ENCODE measurements around the gene OSBPL10. TPM values are rescaled to one million over a fixed set of nuclear protein-coding genes. Genes with fewer than 3 reads are reported as not detected.

Gene OSBPL10
- total RNA-seq, 2 experiments from 2014 or later = 65.7 to 170 TPM

- Histone ChIP-seq H3K4me1 (ENCODE audit: insufficient read depth, low read length, poor library complexity, severe bottlenecking) (no peaks in the 10 kb centered on the region), H3K79me2 (ENCODE audit: insufficient read depth, low read depth, low read length) (peaks cover 23% of the 10 kb centered on the region), H3K9me3 (ENCODE audit: low read length) (no peaks in the 10 kb centered on the region), H3K36me3 (ENCODE audit: insufficient read depth, low read length) (peaks cover 79% of the 10 kb centered on the region), H3K9me2 (ENCODE audit: insufficient read depth, low read length) (no peaks in the 10 kb centered on the region), H3K4me2 (ENCODE audit: low read length) (no peak overlapping the region), H2AFZ (ENCODE audit: low read length) (no peak overlapping the region), H4K20me1 (ENCODE audit: insufficient read depth, low read length) (no peaks in the 10 kb centered on the region; the same call in 1 of the 2 replicates), H3K27ac (ENCODE audit: low read depth, low read length, poor library complexity, severe bottlenecking) (no peak overlapping the region), H3K4me3 (ENCODE audit: low read depth, low read length, poor library complexity, severe bottlenecking) (no peak overlapping the region)
- POLR2A ChIA-PET = interaction anchor here (1.3 kb wide), 1 partner anchor 8 kb away, joined by 4 read pairs; no protein-coding TSS in a partner anchor
- TF ChIP-seq EZH2phosphoT487 (IDR thresholded peaks at IDR 0.05; ENCODE audit: borderline replicate concordance, low read depth, low read length) = no peak
- TF ChIP-seq, protein P1, sequence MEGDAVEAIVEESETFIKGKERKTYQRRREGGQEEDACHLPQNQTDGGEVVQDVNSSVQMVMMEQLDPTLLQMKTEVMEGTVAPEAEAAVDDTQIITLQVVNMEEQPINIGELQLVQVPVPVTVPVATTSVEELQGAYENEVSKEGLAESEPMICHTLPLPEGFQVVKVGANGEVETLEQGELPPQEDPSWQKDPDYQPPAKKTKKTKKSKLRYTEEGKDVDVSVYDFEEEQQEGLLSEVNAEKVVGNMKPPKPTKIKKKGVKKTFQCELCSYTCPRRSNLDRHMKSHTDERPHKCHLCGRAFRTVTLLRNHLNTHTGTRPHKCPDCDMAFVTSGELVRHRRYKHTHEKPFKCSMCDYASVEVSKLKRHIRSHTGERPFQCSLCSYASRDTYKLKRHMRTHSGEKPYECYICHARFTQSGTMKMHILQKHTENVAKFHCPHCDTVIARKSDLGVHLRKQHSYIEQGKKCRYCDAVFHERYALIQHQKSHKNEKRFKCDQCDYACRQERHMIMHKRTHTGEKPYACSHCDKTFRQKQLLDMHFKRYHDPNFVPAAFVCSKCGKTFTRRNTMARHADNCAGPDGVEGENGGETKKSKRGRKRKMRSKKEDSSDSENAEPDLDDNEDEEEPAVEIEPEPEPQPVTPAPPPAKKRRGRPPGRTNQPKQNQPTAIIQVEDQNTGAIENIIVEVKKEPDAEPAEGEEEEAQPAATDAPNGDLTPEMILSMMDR (conservative IDR thresholded peaks at IDR 0.05; ENCODE audit: low read length) = no peak
- CTCF ChIA-PET (ENCODE audit: unreplicated experiment) = no interaction called here
- no peak for DNase-seq (ENCODE audit: low spot score)
- BruUV-seq (replicated peaks) = no TSS peak
- intact Hi-C loops (cut with micrococcal nuclease; ENCODE audit: unreplicated experiment) = no loop called here
Measured at GRCh38 chr3:31813686-31814085, 167.4 kb downstream of the OSBPL10 start.

DNA sequence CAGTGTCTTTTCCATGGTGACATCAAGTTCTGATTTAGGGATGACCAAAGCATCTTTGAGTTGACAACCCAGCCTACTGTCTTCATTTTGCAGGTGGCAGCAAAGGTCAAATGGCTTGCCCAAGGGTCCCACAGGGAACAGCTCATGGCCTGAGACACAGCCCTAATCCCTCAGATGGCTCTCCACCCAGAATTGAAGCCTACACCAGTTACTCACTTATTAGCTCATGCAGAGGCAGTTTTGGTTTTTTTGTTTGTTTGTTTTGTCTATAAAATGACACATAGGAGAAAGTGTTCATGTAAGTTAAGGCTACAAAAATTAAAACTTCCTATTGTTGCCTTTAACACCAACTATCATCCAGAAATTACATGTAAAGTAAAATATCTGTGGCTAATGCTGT is 167.9 kb downstream of the OSBPL10 start:
- DNase-seq (ENCODE audit: low spot score) = no peak
- no peak overlapping the region for H3K4me2 ChIP-seq (ENCODE audit: low read length)
- TF ChIP-seq EZH2phosphoT487 (IDR thresholded peaks at IDR 0.05; ENCODE audit: borderline replicate concordance, low read depth, low read length) = no peak
- TF ChIP-seq, protein P1 (conservative IDR thresholded peaks at IDR 0.05; ENCODE audit: low read length) = no peak
- H3K79me2 ChIP-seq (ENCODE audit: insufficient read depth, low read depth, low read length) = peaks cover 28% of the 10 kb centered on the region
- H3K4me1 ChIP-seq (ENCODE audit: insufficient read depth, low read length, poor library complexity, severe bottlenecking) = no peaks in the 10 kb centered on the region
- no peak overlapping the region for H2AFZ ChIP-seq (ENCODE audit: low read length)
- H3K9me2 ChIP-seq (ENCODE audit: insufficient read depth, low read length) = no peaks in the 10 kb centered on the region
- no peaks in the 10 kb centered on the region; the same call in 1 of the 2 replicates for H4K20me1 ChIP-seq (ENCODE audit: insufficient read depth, low read length)
- peaks cover 77% of the 10 kb centered on the region for H3K36me3 ChIP-seq (ENCODE audit: insufficient read depth, low read length)
- H3K4me3 ChIP-seq (ENCODE audit: low read depth, low read length, poor library complexity, severe bottlenecking) = no peak overlapping the region
- no peaks in the 10 kb centered on the region for H3K9me3 ChIP-seq (ENCODE audit: low read length)
- CTCF ChIA-PET (ENCODE audit: unreplicated experiment) = no interaction called here
- no peak overlapping the region for H3K27ac ChIP-seq (ENCODE audit: low read depth, low read length, poor library complexity, severe bottlenecking)
- intact Hi-C loops (cut with micrococcal nuclease; ENCODE audit: unreplicated experiment) = no loop called here
- BruUV-seq (replicated peaks) = no TSS peak
- POLR2A ChIA-PET = interaction anchor here (1.3 kb wide), 1 partner anchor 8 kb away, joined by 4 read pairs; no protein-coding TSS in a partner anchor

- POLR2A ChIA-PET = interaction anchor here (0.6 to 1.0 kb wide), 2 partner anchors 11 to 703 kb away, joined by 3 read pairs; no protein-coding TSS in a partner anchor
- H3K9me2 ChIP-seq (ENCODE audit: insufficient read depth, low read length) = no peaks in the 10 kb centered on the region
- H2AFZ ChIP-seq (ENCODE audit: low read length) = no peak overlapping the region
- H3K9me3 ChIP-seq (ENCODE audit: low read length) = no peaks in the 10 kb centered on the region
- no peaks in the 10 kb centered on the region; the same call in 1 of the 2 replicates for H4K20me1 ChIP-seq (ENCODE audit: insufficient read depth, low read length)
- H3K4me3 ChIP-seq (ENCODE audit: low read depth, low read length, poor library complexity, severe bottlenecking) = no peak overlapping the region
- intact Hi-C loops (cut with micrococcal nuclease; ENCODE audit: unreplicated experiment) = no loop called here
- TF ChIP-seq, protein P1 (conservative IDR thresholded peaks at IDR 0.05; ENCODE audit: low read length) = no peak
- no peak for TF ChIP-seq EZH2phosphoT487 (IDR thresholded peaks at IDR 0.05; ENCODE audit: borderline replicate concordance, low read depth, low read length)
- no TSS peak for BruUV-seq (replicated peaks)
- peaks cover 75% of the 10 kb centered on the region for H3K36me3 ChIP-seq (ENCODE audit: insufficient read depth, low read length)
- H3K4me2 ChIP-seq (ENCODE audit: low read length) = no peak overlapping the region
- no peak for DNase-seq (ENCODE audit: low spot score)
- no peak overlapping the region for H3K27ac ChIP-seq (ENCODE audit: low read depth, low read length, poor library complexity, severe bottlenecking)
- no peaks in the 10 kb centered on the region for H3K4me1 ChIP-seq (ENCODE audit: insufficient read depth, low read length, poor library complexity, severe bottlenecking)
- CTCF ChIA-PET (ENCODE audit: unreplicated experiment) = no interaction called here
- peaks cover 37% of the 10 kb centered on the region for H3K79me2 ChIP-seq (ENCODE audit: insufficient read depth, low read depth, low read length)
Measured at GRCh38 chr3:31810991-31811433, 170.1 kb downstream of the OSBPL10 start.
